K562 (cell line): ENCODE results near the gene CRADD. TPM values are rescaled to one million over a fixed set of nuclear protein-coding genes. Genes with fewer than 3 reads are reported as not detected.

Experiments
- ATAC-seq: fragments of 200-7000 bp; cut with Tn5 transposase; 3 replicates; pipeline ENCODE4 v1.9.1; 2020; ENCODE audit warnings: moderate library complexity
- BruUV-seq: library from RNA; stranded (reverse); fragments of 400-500 nt; replicated peaks from 2 replicates; lab custom pipeline; 2021; lab: Mats Ljungman, UMichigan
- CTCF ChIA-PET: fragments of 300-600 bp; formaldehyde crosslinking; extraction: SDS; loops from one replicate; lab custom pipeline; 2021; ENCODE audit warnings: low intra/inter-chr PET ratio; lab: Yijun Ruan, JAX
- POLR2A ChIA-PET: fragments of 300-600, 350-650 bp; sonication (Branson Sonifier 250); formaldehyde crosslinking; extraction: SDS; loops from one replicate; lab custom pipeline; 2021; ENCODE audit warnings: antibody characterized with exemption, inconsistent platforms; lab: Yijun Ruan, JAX
- DNase-seq, 4 experiments: peaks; one replicate each; pipeline versions ENCODE4 v3.0.0 to v3.0.0-alpha.2; 2011 to 2018; ENCODE audit warnings: low spot score in 3 of 4, mixed read lengths in 3 of 4; ENCODE audit errors: extremely low read depth in 1 of 4
- FAIRE-seq: peaks from 2 replicates; lab custom pipeline; 2011; peaks lifted over from hg19 to GRCh38; lab: Jason Lieb, UNC
- H2AFZ ChIP-seq: 2 replicates; pipeline ENCODE4 v1.6.0; 2011; ENCODE audit warnings: low read depth, low read length, control low read depth, inconsistent platforms
- H3K27ac ChIP-seq: fragments of 200-600 bp; 3 replicates; pipeline ENCODE4 v1.8.0; 2011; ENCODE audit warnings: low read depth, mild to moderate bottlenecking, control low read depth, inconsistent platforms, low read length, moderate library complexity, mixed read lengths; ENCODE audit errors: extremely low read depth
- H3K27me3 ChIP-seq, 2 experiments: fragments of 300-600 bp in 1 of 2; 2 replicates in 1 of 2; 3 replicates in 1 of 2; pipeline versions ENCODE4 v1.6.0 to v1.8.0; 2011; ENCODE audit warnings: inconsistent platforms in 2 of 2, low read length in 2 of 2, mild to moderate bottlenecking in 1 of 2, mixed read lengths in 1 of 2, moderate library complexity in 1 of 2; ENCODE audit not compliant: control insufficient read depth in 2 of 2, insufficient read depth in 2 of 2
- H3K36me3 ChIP-seq: fragments of 300-600 bp; 3 replicates; pipeline ENCODE4 v1.8.0; 2011; ENCODE audit warnings: mild to moderate bottlenecking, low read length, inconsistent platforms; ENCODE audit not compliant: control insufficient read depth, insufficient read depth
- H3K4me1 ChIP-seq, 2 experiments: fragments of 200-600 bp in 1 of 2; replicated peaks in 1 of 2; 2 replicates in 1 of 2; 3 replicates in 1 of 2; pipeline versions ENCODE4 v1.5.1 to v1.8.0; 2011; ENCODE audit warnings: inconsistent platforms in 2 of 2, low read length in 2 of 2, mild to moderate bottlenecking in 1 of 2, mixed read lengths in 1 of 2, moderate library complexity in 1 of 2; ENCODE audit not compliant: control insufficient read depth in 2 of 2, insufficient read depth in 2 of 2
- H3K4me2 ChIP-seq: 2 replicates; pipeline ENCODE4 v1.6.1; 2011; ENCODE audit warnings: low read length, control low read depth, inconsistent platforms, mixed read lengths; ENCODE audit not compliant: insufficient read depth
- H3K4me3 ChIP-seq: fragments of 200-600 bp; sonication (generic), shearing (Covaris generic); 2 replicates; pipeline ENCODE4 v1.5.1; 2016; ENCODE audit warnings: control low read depth, inconsistent platforms
- H3K79me2 ChIP-seq: fragments of 200-600 bp; 3 replicates; pipeline ENCODE4 v1.8.0; 2011; ENCODE audit warnings: low read length, inconsistent platforms; ENCODE audit not compliant: control insufficient read depth, insufficient read depth
- H3K9ac ChIP-seq, 2 experiments: 2 replicates each; pipeline versions ENCODE4 v1.6.0 to v1.6.1; 2011; ENCODE audit warnings: low read depth in 2 of 2, low read length in 2 of 2, control low read depth in 1 of 2, inconsistent platforms in 1 of 2, mild to moderate bottlenecking in 1 of 2, mixed read lengths in 1 of 2; ENCODE audit not compliant: insufficient read depth in 1 of 2
- H3K9me1 ChIP-seq: one replicate; pipeline ENCODE4 v1.6.0; 2011; ENCODE audit warnings: inconsistent platforms, mild to moderate bottlenecking, low read length, moderate library complexity; ENCODE audit not compliant: control insufficient read depth, insufficient read depth
- H3K9me3 ChIP-seq: replicated peaks from 2 replicates; pipeline ENCODE4 v1.5.1; 2011; ENCODE audit warnings: low read depth, low read length, inconsistent platforms; ENCODE audit not compliant: control insufficient read depth, insufficient read depth
- H4K20me1 ChIP-seq: replicated peaks from 2 replicates; pipeline ENCODE4 v1.6.1; 2011; ENCODE audit warnings: low read length, inconsistent platforms, mixed read lengths; ENCODE audit not compliant: control insufficient read depth, insufficient read depth
- ELF1 ChIP-seq: fragments of 200-800 bp; sonication (Bioruptor generic); IDR thresholded peaks from 2 replicates; pipeline ENCODE4 v1.6.1; 2016; ENCODE audit warnings: missing genetic modification characterization, missing compliant biosample characterization
- L3MBTL2 ChIP-seq: fragments of 450-650 bp; IDR thresholded peaks from 2 replicates; pipeline ENCODE4 v1.6.1; 2016; ENCODE audit warnings: mild to moderate bottlenecking, moderate library complexity
- MXD1 ChIP-seq: fragments of 250-450 bp; sonication (Bioruptor Pico); IDR thresholded peaks from 2 replicates; pipeline ENCODE4 v1.8.0; 2021; ENCODE audit warnings: borderline replicate concordance, mild to moderate bottlenecking, moderate library complexity; ENCODE audit not compliant: poor library complexity, severe bottlenecking
- NFXL1 ChIP-seq: fragments of 450-650 bp; formaldehyde crosslinking; IDR thresholded peaks from 2 replicates; pipeline ENCODE4 v1.4.0; 2021; ENCODE audit warnings: mild to moderate bottlenecking
- SIN3A ChIP-seq, 2 experiments: fragments of 150-350 bp in 1 of 2; IDR thresholded peaks; 2 replicates each; pipeline ENCODE4 v1.6.1; 2011 to 2016; ENCODE audit warnings: borderline replicate concordance in 2 of 2, low read depth in 2 of 2, low read length in 2 of 2, mild to moderate bottlenecking in 2 of 2, moderate library complexity in 2 of 2; ENCODE audit not compliant: control insufficient read depth in 1 of 2
- STAT5B ChIP-seq: fragments of 250-450 bp; sonication (Bioruptor Pico); IDR thresholded peaks from 2 replicates; pipeline ENCODE4 v1.8.0; 2021; ENCODE audit warnings: mild to moderate bottlenecking, inconsistent platforms
- THRB ChIP-seq: fragments of 450-650 bp; formaldehyde crosslinking; conservative IDR thresholded peaks from 2 replicates; pipeline ENCODE4 v1.4.0; 2022; ENCODE audit warnings: mild to moderate bottlenecking, missing genetic modification characterization
- ZKSCAN1 ChIP-seq: fragments of 150-350 bp; IDR thresholded peaks from 2 replicates; pipeline ENCODE4 v1.6.1; 2016; ENCODE audit warnings: low read depth, low read length
- WGBS: fragments of 100-300 bp; shearing (Covaris generic); methylation state at CpG from one replicate; pipeline ENCODE4 v1.1.6; 2016; ENCODE audit warnings: low coverage, mixed read lengths; ENCODE audit not compliant: insufficient coverage; ENCODE audit errors: missing lambda C conversion rate; 5-methylcytosine and 5-hydroxymethylcytosine counted together
- in situ Hi-C: fragments of 300-500 bp; cut with MboI; formaldehyde crosslinking; loops from 4 replicates; pipeline ENCODE4 v1.15.0; 2018; ENCODE audit warnings: inconsistent platforms, mixed read lengths
- intact Hi-C: fragments of 100-400 bp; cut with micrococcal nuclease; formaldehyde crosslinking; loops from 2 replicates; pipeline ENCODE4 v1.14.2; 2022
- polyA plus RNA-seq, 8 experiments: library from polyadenylated mRNA; depleted of rRNA in 4 of 8; stranded (reverse) in 5 of 8; unstranded in 3 of 8; fragments of >200 nt; fragmentation: Nextera tagmentation in 2 of 8; fragmentation: Illumina TruSeq in 1 of 8; extraction: Ambion mirVana in 2 of 8; extraction: Trizol in 1 of 8; gene quantifications; 2 replicates each; pipeline versions ENCODE4 v1.2.1 to v1.2.3, GENCODE V29; 2011 to 2014; ENCODE audit warnings: inconsistent platforms in 1 of 8, missing spikeins in 1 of 8
- total RNA-seq, 7 experiments: library from RNA; depleted of rRNA in 6 of 7; stranded (reverse); fragments of >200 nt in 6 of 7; fragmentation: Illumina TruSeq in 2 of 7; extraction: Trizol in 2 of 7; gene quantifications; 2 replicates each; pipeline versions ENCODE4 v1.2.1 to v1.2.3, GENCODE V29; 2011 to 2021; ENCODE audit warnings: low replicate concordance in 1 of 7
- TF ChIP-seq, protein P1 (sequence below): sonication (generic); IDR thresholded peaks from 2 replicates; pipeline ENCODE4 v1.6.1; 2016
- TF ChIP-seq, protein P2 (sequence below): fragments of 450-650 bp; conservative IDR thresholded peaks from 2 replicates; pipeline ENCODE4 v1.6.1; 2016; ENCODE audit warnings: missing genetic modification characterization, low read depth, mild to moderate bottlenecking, control low read depth, missing compliant biosample characterization
- TF ChIP-seq, protein P3 (sequence below): sonication (generic); formaldehyde crosslinking; IDR thresholded peaks from 2 replicates; pipeline ENCODE4 v1.9.0; 2022; ENCODE audit warnings: mild to moderate bottlenecking, missing genetic modification reagents
- TF ChIP-seq, protein P4 (sequence below): fragments of 250-450 bp; sonication (Bioruptor Pico); IDR thresholded peaks from 2 replicates; pipeline ENCODE4 v1.8.0; 2022; ENCODE audit warnings: inconsistent platforms, mild to moderate bottlenecking, moderate library complexity, borderline replicate concordance

The CRADD gene
- total and polyA plus RNA-seq, 9 of the 15 experiments (the other 6 are each of a cell fraction or from before 2014, with no cell fraction given), result 20.5 to 41.1 (median 25.9) TPM

DNA sequence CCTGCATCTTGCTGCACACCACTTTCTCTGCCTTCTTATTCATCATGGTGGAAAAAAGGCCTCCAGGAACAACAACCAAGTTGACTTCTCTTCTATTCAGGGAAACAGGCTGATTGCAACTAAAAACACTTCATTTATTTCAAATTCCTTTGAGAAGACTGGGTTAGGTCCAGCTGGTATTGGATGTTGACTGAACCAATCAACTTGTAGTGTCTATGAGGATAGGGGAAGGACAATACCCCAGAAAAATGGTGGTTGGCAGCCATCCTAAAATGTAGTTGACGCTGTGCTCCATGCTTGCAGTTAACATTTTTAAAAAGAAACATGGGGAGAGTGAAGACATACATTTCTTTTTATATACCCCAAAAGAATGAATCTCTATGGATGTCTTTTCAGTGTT is 34.4 kb upstream of the CRADD start:
- H3K27me3 ChIP-seq, result no peaks in the 10 kb centered on the region
- no peaks in the 10 kb centered on the region for H3K36me3 ChIP-seq
- in situ Hi-C loops, result no loop called here
- H3K9ac ChIP-seq, result no peak overlapping the region
- H3K4me3 ChIP-seq, result no peak overlapping the region
- 0 out of 2 replicates have a peak, but pooled peaks cover 3% of the 10 kb centered on the region for H3K9me3 ChIP-seq
- intact Hi-C loops, result no loop called here
- H3K4me1 ChIP-seq, result no peaks in the 10 kb centered on the region; a peak in 1 of 5 replicates
- ChIA-PET CTCF (no interaction called here), POLR2A (interaction anchor here (0.7 kb wide), 1 partner anchor 50 kb away, joined by 3 read pairs; no protein-coding TSS in a partner anchor)
- no peak for ATAC-seq
- no peak overlapping the region for H3K27ac ChIP-seq
- FAIRE-seq, result no peak
- no peak overlapping the region for H2AFZ ChIP-seq
- H4K20me1 ChIP-seq, result no peaks in the 10 kb centered on the region
- no TSS peak for BruUV-seq
- no peak overlapping the region for H3K4me2 ChIP-seq
- TF ChIP-seq ZKSCAN1, result no peak
- no peak for TF ChIP-seq ELF1 (tag)
- no peak for TF ChIP-seq L3MBTL2
- TF ChIP-seq, protein P1, sequence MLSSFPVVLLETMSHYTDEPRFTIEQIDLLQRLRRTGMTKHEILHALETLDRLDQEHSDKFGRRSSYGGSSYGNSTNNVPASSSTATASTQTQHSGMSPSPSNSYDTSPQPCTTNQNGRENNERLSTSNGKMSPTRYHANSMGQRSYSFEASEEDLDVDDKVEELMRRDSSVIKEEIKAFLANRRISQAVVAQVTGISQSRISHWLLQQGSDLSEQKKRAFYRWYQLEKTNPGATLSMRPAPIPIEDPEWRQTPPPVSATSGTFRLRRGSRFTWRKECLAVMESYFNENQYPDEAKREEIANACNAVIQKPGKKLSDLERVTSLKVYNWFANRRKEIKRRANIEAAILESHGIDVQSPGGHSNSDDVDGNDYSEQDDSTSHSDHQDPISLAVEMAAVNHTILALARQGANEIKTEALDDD, result no peak
- TF ChIP-seq STAT5B, result no peak
- TF ChIP-seq, protein P2, sequence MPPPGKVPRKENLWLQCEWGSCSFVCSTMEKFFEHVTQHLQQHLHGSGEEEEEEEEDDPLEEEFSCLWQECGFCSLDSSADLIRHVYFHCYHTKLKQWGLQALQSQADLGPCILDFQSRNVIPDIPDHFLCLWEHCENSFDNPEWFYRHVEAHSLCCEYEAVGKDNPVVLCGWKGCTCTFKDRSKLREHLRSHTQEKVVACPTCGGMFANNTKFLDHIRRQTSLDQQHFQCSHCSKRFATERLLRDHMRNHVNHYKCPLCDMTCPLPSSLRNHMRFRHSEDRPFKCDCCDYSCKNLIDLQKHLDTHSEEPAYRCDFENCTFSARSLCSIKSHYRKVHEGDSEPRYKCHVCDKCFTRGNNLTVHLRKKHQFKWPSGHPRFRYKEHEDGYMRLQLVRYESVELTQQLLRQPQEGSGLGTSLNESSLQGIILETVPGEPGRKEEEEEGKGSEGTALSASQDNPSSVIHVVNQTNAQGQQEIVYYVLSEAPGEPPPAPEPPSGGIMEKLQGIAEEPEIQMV, result no peak
- TF ChIP-seq, protein P3, sequence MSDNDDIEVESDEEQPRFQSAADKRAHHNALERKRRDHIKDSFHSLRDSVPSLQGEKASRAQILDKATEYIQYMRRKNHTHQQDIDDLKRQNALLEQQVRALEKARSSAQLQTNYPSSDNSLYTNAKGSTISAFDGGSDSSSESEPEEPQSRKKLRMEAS (CRISPR knock-in tag), result no peak
- no peak for TF ChIP-seq THRB
- no peak for TF ChIP-seq NFXL1 (CRISPR knock-in tag)
- TF ChIP-seq, protein P4, sequence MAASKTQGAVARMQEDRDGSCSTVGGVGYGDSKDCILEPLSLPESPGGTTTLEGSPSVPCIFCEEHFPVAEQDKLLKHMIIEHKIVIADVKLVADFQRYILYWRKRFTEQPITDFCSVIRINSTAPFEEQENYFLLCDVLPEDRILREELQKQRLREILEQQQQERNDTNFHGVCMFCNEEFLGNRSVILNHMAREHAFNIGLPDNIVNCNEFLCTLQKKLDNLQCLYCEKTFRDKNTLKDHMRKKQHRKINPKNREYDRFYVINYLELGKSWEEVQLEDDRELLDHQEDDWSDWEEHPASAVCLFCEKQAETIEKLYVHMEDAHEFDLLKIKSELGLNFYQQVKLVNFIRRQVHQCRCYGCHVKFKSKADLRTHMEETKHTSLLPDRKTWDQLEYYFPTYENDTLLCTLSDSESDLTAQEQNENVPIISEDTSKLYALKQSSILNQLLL, result no peak
- TF ChIP-seq MXD1 (CRISPR knock-in tag), result no peak
- no peak for TF ChIP-seq SIN3A (IDR thresholded peaks at IDR 0.05; ENCODE audit: borderline replicate concordance in 2 of 2, control insufficient read depth in 1 of 2, low read depth in 2 of 2, low read length in 2 of 2)
- TF ChIP-seq, all 486 proteins: peak for 0
- Histone ChIP-seq H3K9me1 (no peaks in the 10 kb centered on the region), H3K79me2 (no peaks in the 10 kb centered on the region)
- WGBS, result 71% methylated on average over 1 of the region's 1 CpG
- DNase-seq, result no peak
